GM10248 (cell line): ENCODE data around the gene YEATS2.

Source experiments
- CTCF ChIA-PET: fragments of 300-600 bp; sonication (Branson Sonifier 250); formaldehyde crosslinking; extraction: SDS; loops from one replicate; lab custom pipeline; 2021; ENCODE audit warnings: antibody characterized with exemption; lab: Yijun Ruan, JAX
- POLR2A ChIA-PET: fragments of 350-650 bp; sonication (Branson Sonifier 250); formaldehyde crosslinking; extraction: SDS; loops from one replicate; lab custom pipeline; 2020; ENCODE audit warnings: antibody characterized with exemption; lab: Yijun Ruan, JAX
- DNase-seq: peaks from one replicate; pipeline ENCODE4 v3.0.0; 2012; ENCODE audit errors: extremely low spot score
- CTCF ChIP-seq: IDR thresholded peaks from 2 replicates; pipeline ENCODE4 v1.5.1; 2012; ENCODE audit warnings: mild to moderate bottlenecking, low read depth; ENCODE audit errors: extremely low read depth, missing control alignments, control extremely low read depth

The YEATS2 gene

GRCh38 chr3:183822631-183823030 lies 125.0 kb downstream of the YEATS2 start:
- POLR2A ChIA-PET: no interaction called here

GRCh38 chr3:183823963-183824362 lies 126.4 kb downstream of the YEATS2 start:
- DNase-seq: no peak
- POLR2A ChIA-PET: no interaction called here
- TF ChIP-seq CTCF: no peak
- CTCF ChIA-PET: interaction anchor here (1.1 to 1.6 kb wide), 2 partner anchors 11 to 61 kb away, joined by 3 to 5 read pairs; partner anchors contain the start of gene PARL

More at GRCh38 chr3:183822631-183823030, 125.0 kb downstream of the YEATS2 start:
- no peak for TF ChIP-seq CTCF
- CTCF ChIA-PET: interaction anchor here (0.7 to 2.5 kb wide), 5 partner anchors 10 to 62 kb away, joined by 3 to 6 read pairs (median 3); partner anchors contain the start of gene PARL
- no peak for DNase-seq

GRCh38 chr3:183824761-183825455 lies 127.3 kb downstream of the YEATS2 start:
- no peak for DNase-seq
- ChIA-PET CTCF (interaction anchor here (1.0 to 2.7 kb wide), 3 partner anchors 18 to 60 kb away, joined by 3 to 11 read pairs (median 10); partner anchors contain the start of gene PARL), POLR2A (no interaction called here)
- TF ChIP-seq CTCF: no peak

- ChIA-PET POLR2A (no interaction called here), CTCF (interaction anchor here (0.9 to 2.7 kb wide), 5 partner anchors 11 to 61 kb away, joined by 3 to 11 read pairs (median 3); partner anchors contain the start of gene PARL)
- DNase-seq: peak; percentile 73
- peak; percentile 29 for TF ChIP-seq CTCF
Observed at GRCh38 chr3:183825456-183826161, 128.0 kb downstream of the YEATS2 start, which contains the start of gene MAP6D1. MAP6D1 (minus strand) TSS chr3:183825577; CDS start chr3:183825547, 30 bp downstream.

- POLR2A ChIA-PET: no interaction called here
Observed at GRCh38 chr3:183826448-183827250, 129.1 kb downstream of the YEATS2 start.

More at GRCh38 chr3:183826448-183827250, 129.1 kb downstream of the YEATS2 start:
- no peak for DNase-seq
- CTCF ChIA-PET: interaction anchor here (0.8 to 2.7 kb wide), 8 partner anchors 10 to 60 kb away, joined by 3 to 11 read pairs (median 4); partner anchors contain the start of gene PARL
- no peak for TF ChIP-seq CTCF
